Ishikawa (cell line): Measurements from ENCODE around the gene FCRLB.

Experiments used
- TAF1 ChIP-seq: IDR thresholded peaks from 2 replicates; pipeline ENCODE4 v1.6.1; 2012; ENCODE audit warnings: low read depth, mild to moderate bottlenecking
- YY1 ChIP-seq: IDR thresholded peaks from 2 replicates; pipeline ENCODE4 v1.6.1; 2012; ENCODE audit warnings: low read depth

DNA sequence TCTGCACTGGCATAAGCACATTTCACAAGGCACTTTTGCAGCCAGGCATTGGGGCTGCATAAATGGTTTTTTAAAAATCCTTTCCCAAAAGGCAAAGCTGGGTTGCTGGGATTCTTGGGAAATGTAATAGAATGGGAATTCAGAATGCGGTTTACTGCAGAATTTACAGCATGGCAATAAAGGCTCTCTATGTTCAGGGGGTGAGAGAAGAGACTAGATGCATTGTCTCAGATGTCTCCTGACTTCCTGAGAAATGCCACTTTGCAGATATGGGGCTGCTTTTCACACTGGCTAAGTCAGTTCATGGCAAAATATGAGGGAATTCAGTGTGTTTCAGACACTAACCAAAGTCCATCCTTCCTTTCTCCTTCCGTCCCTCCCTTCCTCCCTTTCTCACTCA is 44.9 kb upstream of the FCRLB start:
- TF ChIP-seq TAF1, result no peak
- no peak for TF ChIP-seq YY1
